GM23338 (cell line): Measurements from ENCODE around the gene CDC23. TPM values are rescaled to one million over a fixed set of nuclear protein-coding genes. Genes with fewer than 3 reads are reported as not detected.
A peak's percentile ranks its signal among the peaks of the same experiment; 100 is the strongest.
"Not testable (repeated sequence)": the region's sequence is repeated elsewhere in the genome, so short reads cannot be mapped to it uniquely, and the experiment has no call there.

Experiments used
- ATAC-seq: fragments of 200-7000 bp; cut with Tn5 transposase; 3 replicates; pipeline ENCODE4 v1.9.1; 2020
- DNase-seq: peaks from one replicate; pipeline ENCODE4 v3.0.0-alpha.2; 2015; ENCODE audit warnings: low spot score
- H2AFZ ChIP-seq: fragments of 200-600 bp; sonication (generic); 2 replicates; pipeline ENCODE4 v1.8.0; 2016; ENCODE audit warnings: antibody characterized with exemption, mild to moderate bottlenecking, moderate library complexity
- H3F3A ChIP-seq: fragments of 200-600 bp; sonication (generic); replicated peaks from 2 replicates; pipeline ENCODE4 v1.8.0; 2017; ENCODE audit warnings: antibody characterized with exemption, mixed run types, low read depth
- H3K27ac ChIP-seq: fragments of 200-600 bp; sonication (generic); 2 replicates; pipeline ENCODE4 v1.6.1; 2016; ENCODE audit warnings: low read depth
- H3K27me3 ChIP-seq: fragments of 200-600 bp; sonication (generic); 2 replicates; pipeline ENCODE4 v1.8.0; 2016; ENCODE audit warnings: mild to moderate bottlenecking, mixed run types, moderate library complexity; ENCODE audit not compliant: insufficient read depth
- H3K36me3 ChIP-seq: fragments of 200-600 bp; sonication (generic); 2 replicates; pipeline ENCODE4 v1.8.0; 2016; ENCODE audit warnings: mild to moderate bottlenecking; ENCODE audit not compliant: insufficient read depth
- H3K4me1 ChIP-seq: fragments of 200-600 bp; sonication (generic); 2 replicates; pipeline ENCODE4 v1.8.0; 2016; ENCODE audit warnings: mild to moderate bottlenecking, moderate library complexity; ENCODE audit not compliant: insufficient read depth
- H3K4me2 ChIP-seq: fragments of 200-600 bp; sonication (generic); 2 replicates; pipeline ENCODE4 v1.7.1; 2017; ENCODE audit warnings: mixed run types
- H3K4me3 ChIP-seq: fragments of 200-600 bp; sonication (generic); 2 replicates; pipeline ENCODE4 v1.6.1; 2016; ENCODE audit warnings: mixed run types
- H3K79me2 ChIP-seq: fragments of 200-600 bp; sonication (generic); replicated peaks from 2 replicates; pipeline ENCODE4 v1.8.0; 2017; ENCODE audit warnings: mild to moderate bottlenecking; ENCODE audit not compliant: insufficient read depth
- H3K9me2 ChIP-seq: fragments of 200-600 bp; sonication (generic); 2 replicates; pipeline ENCODE4 v1.8.0; 2017; ENCODE audit not compliant: insufficient read depth
- H4K20me1 ChIP-seq: fragments of 200-600 bp; sonication (generic); replicated peaks from 2 replicates; pipeline ENCODE4 v1.8.0; 2017; ENCODE audit warnings: mild to moderate bottlenecking; ENCODE audit not compliant: insufficient read depth
- H3K27ac Mint-ChIP-seq: 2 replicates; pipeline ENCODE4 v1.8.0; 2020; ENCODE audit warnings: inconsistent platforms, mild to moderate bottlenecking, moderate library complexity, mixed read lengths
- H3K27me3 Mint-ChIP-seq: 3 replicates; pipeline ENCODE4 v1.8.0; 2022; ENCODE audit warnings: low read depth, mild to moderate bottlenecking, moderate library complexity, mixed read lengths, inconsistent platforms; ENCODE audit not compliant: insufficient read depth, poor library complexity
- H3K36me3 Mint-ChIP-seq: 3 replicates; pipeline ENCODE4 v1.8.0; 2021; ENCODE audit warnings: low read depth, mild to moderate bottlenecking, inconsistent platforms, moderate library complexity, mixed read lengths
- H3K4me1 Mint-ChIP-seq: 3 replicates; pipeline ENCODE4 v1.8.0; 2020; ENCODE audit warnings: mild to moderate bottlenecking, inconsistent platforms, mixed read lengths
- H3K4me3 Mint-ChIP-seq: 3 replicates; pipeline ENCODE4 v1.8.0; 2021; ENCODE audit warnings: moderate library complexity, mild to moderate bottlenecking, inconsistent platforms, mixed read lengths
- H3K9me3 Mint-ChIP-seq: 3 replicates; pipeline ENCODE4 v1.8.0; 2020; ENCODE audit warnings: moderate library complexity, mild to moderate bottlenecking, inconsistent platforms, mixed read lengths
- CREB1 ChIP-seq: fragments of 250-450 bp; sonication (Bioruptor Pico); IDR thresholded peaks from 2 replicates; pipeline ENCODE4 v1.5.0; 2020; ENCODE audit warnings: low read depth, mild to moderate bottlenecking, moderate library complexity
- EZH2 ChIP-seq: fragments of 200-600 bp; sonication (generic); IDR thresholded peaks from one replicate; pipeline ENCODE4 v1.8.0; 2017; ENCODE audit warnings: antibody characterized with exemption, mild to moderate bottlenecking, low read depth; ENCODE audit not compliant: unreplicated experiment
- EZH2phosphoT487 ChIP-seq: fragments of 200-600 bp; sonication (generic); IDR thresholded peaks from one replicate; pipeline ENCODE4 v1.8.1; 2018; ENCODE audit warnings: antibody characterized with exemption; ENCODE audit not compliant: unreplicated experiment
- JUNB ChIP-seq: IDR thresholded peaks from one replicate; pipeline ENCODE4 v1.6.1; 2016; ENCODE audit warnings: antibody characterized with exemption; ENCODE audit not compliant: unreplicated experiment
- NANOG ChIP-seq: IDR thresholded peaks from 2 replicates; pipeline ENCODE4 v1.6.1; 2016; ENCODE audit warnings: antibody characterized with exemption, borderline replicate concordance
- ZNF114 ChIP-seq: fragments of 250-450 bp; sonication (Bioruptor Pico); IDR thresholded peaks from 2 replicates; pipeline ENCODE4 v1.5.0; 2020; ENCODE audit warnings: mild to moderate bottlenecking, moderate library complexity
- polyA plus RNA-seq: library from polyadenylated mRNA; unstranded; fragments of >200 nt; fragmentation: Nextera tagmentation; extraction: Ambion mirVana; gene quantifications from 2 replicates; pipeline ENCODE4 v1.2.1, GENCODE V29; 2016
- total RNA-seq: library from RNA; depleted of rRNA; stranded (reverse); fragments of >200 nt; shearing (Covaris generic); gene quantifications from 2 replicates; pipeline ENCODE4 v1.2.3, GENCODE V29; 2014
- TF ChIP-seq, protein P1 (sequence below), 2 experiments: fragments of 200-600 bp in 1 of 2; sonication (generic) in 1 of 2; conservative IDR thresholded peaks; 2 replicates each; pipeline versions ENCODE4 v1.5.1 to v1.6.1; 2016 to 2017; ENCODE audit warnings: antibody characterized with exemption in 2 of 2, low read depth in 2 of 2, mild to moderate bottlenecking in 2 of 2, moderate library complexity in 1 of 2
- TF ChIP-seq, protein P2 (sequence below): IDR thresholded peaks from one replicate; pipeline ENCODE4 v1.6.1; 2018; ENCODE audit warnings: antibody characterized with exemption; ENCODE audit not compliant: unreplicated experiment

The CDC23 gene
- total and polyA plus RNA-seq, 2 experiments from 2014 or later, result 28.0 to 45.9 TPM

- not testable (repeated sequence) for H3K4me2 ChIP-seq, DNase-seq, H3K4me3 Mint-ChIP-seq
Observed at GRCh38 chr5:138155977-138156376, 57.1 kb downstream of the CDC23 start.

DNA sequence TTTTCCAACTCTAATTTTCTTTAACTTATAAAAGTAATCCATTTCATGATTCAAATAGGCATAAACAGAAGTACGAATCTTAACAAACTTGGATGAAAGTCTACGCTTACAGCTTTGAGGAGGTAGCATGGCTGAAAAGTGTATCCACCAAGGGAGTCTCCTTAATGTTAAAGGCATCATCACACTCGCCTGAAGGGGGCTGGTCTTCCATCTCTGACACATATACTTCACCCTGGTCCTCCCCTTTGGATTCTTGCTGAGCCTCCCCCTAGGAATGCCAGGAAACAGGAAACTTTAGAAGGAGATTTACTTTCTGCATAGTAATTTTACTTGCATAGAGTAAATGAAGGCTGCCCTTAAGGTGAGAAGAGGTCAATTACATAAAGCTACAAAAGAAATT lies 63.6 kb downstream of the CDC23 start:
- peak; percentile 81 for ATAC-seq
- Histone ChIP-seq H2AFZ (no peak overlapping the region), H3K4me3 (no peak overlapping the region), H3F3A (no peaks in the 10 kb centered on the region), H3K36me3 (no peaks in the 10 kb centered on the region), H3K4me2 (no peak overlapping the region), H3K27me3 (no peaks in the 10 kb centered on the region), H3K9me2 (no peaks in the 10 kb centered on the region), H4K20me1 (no peaks in the 10 kb centered on the region), H3K79me2 (no peaks in the 10 kb centered on the region), H3K27ac (no peak overlapping the region), H3K4me1 (no peaks in the 10 kb centered on the region)
- peak; percentile 68 for DNase-seq
- no peaks in the 10 kb centered on the region for H3K36me3 Mint-ChIP-seq
- peaks cover 3% of the 10 kb centered on the region for H3K27me3 Mint-ChIP-seq
- H3K9me3 Mint-ChIP-seq, result no peaks in the 10 kb centered on the region
- H3K27ac Mint-ChIP-seq, result no peak overlapping the region
- peaks cover 2% of the 10 kb centered on the region; the same call in 1 of the 3 replicates for H3K4me1 Mint-ChIP-seq
- TF ChIP-seq, protein P1, sequence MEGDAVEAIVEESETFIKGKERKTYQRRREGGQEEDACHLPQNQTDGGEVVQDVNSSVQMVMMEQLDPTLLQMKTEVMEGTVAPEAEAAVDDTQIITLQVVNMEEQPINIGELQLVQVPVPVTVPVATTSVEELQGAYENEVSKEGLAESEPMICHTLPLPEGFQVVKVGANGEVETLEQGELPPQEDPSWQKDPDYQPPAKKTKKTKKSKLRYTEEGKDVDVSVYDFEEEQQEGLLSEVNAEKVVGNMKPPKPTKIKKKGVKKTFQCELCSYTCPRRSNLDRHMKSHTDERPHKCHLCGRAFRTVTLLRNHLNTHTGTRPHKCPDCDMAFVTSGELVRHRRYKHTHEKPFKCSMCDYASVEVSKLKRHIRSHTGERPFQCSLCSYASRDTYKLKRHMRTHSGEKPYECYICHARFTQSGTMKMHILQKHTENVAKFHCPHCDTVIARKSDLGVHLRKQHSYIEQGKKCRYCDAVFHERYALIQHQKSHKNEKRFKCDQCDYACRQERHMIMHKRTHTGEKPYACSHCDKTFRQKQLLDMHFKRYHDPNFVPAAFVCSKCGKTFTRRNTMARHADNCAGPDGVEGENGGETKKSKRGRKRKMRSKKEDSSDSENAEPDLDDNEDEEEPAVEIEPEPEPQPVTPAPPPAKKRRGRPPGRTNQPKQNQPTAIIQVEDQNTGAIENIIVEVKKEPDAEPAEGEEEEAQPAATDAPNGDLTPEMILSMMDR (conservative IDR thresholded peaks at IDR 0.05; ENCODE audit: low read depth in 2 of 2), result 0 out of 4 replicates have a peak, but pooled peaks of 1 of the 2 experiments have one; percentile 1
- TF ChIP-seq, protein P2, sequence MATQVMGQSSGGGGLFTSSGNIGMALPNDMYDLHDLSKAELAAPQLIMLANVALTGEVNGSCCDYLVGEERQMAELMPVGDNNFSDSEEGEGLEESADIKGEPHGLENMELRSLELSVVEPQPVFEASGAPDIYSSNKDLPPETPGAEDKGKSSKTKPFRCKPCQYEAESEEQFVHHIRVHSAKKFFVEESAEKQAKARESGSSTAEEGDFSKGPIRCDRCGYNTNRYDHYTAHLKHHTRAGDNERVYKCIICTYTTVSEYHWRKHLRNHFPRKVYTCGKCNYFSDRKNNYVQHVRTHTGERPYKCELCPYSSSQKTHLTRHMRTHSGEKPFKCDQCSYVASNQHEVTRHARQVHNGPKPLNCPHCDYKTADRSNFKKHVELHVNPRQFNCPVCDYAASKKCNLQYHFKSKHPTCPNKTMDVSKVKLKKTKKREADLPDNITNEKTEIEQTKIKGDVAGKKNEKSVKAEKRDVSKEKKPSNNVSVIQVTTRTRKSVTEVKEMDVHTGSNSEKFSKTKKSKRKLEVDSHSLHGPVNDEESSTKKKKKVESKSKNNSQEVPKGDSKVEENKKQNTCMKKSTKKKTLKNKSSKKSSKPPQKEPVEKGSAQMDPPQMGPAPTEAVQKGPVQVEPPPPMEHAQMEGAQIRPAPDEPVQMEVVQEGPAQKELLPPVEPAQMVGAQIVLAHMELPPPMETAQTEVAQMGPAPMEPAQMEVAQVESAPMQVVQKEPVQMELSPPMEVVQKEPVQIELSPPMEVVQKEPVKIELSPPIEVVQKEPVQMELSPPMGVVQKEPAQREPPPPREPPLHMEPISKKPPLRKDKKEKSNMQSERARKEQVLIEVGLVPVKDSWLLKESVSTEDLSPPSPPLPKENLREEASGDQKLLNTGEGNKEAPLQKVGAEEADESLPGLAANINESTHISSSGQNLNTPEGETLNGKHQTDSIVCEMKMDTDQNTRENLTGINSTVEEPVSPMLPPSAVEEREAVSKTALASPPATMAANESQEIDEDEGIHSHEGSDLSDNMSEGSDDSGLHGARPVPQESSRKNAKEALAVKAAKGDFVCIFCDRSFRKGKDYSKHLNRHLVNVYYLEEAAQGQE, result no peak
- H3K4me3 Mint-ChIP-seq, result no peak overlapping the region

More at GRCh38 chr5:138155977-138156376, 57.1 kb downstream of the CDC23 start:
- not testable (repeated sequence) for ATAC-seq, H3K79me2 ChIP-seq, H3K4me1 Mint-ChIP-seq, H3K27me3 ChIP-seq, H3F3A ChIP-seq, H3K27ac Mint-ChIP-seq, H3K9me3 Mint-ChIP-seq, H2AFZ ChIP-seq, H3K4me1 ChIP-seq, H3K4me3 ChIP-seq, H3K27me3 Mint-ChIP-seq, H3K27ac ChIP-seq, H4K20me1 ChIP-seq, H3K9me2 ChIP-seq
- H3K36me3 ChIP-seq, result peaks cover 39% of the 10 kb centered on the region
- H3K36me3 Mint-ChIP-seq, result peaks cover 47% of the 10 kb centered on the region

DNA sequence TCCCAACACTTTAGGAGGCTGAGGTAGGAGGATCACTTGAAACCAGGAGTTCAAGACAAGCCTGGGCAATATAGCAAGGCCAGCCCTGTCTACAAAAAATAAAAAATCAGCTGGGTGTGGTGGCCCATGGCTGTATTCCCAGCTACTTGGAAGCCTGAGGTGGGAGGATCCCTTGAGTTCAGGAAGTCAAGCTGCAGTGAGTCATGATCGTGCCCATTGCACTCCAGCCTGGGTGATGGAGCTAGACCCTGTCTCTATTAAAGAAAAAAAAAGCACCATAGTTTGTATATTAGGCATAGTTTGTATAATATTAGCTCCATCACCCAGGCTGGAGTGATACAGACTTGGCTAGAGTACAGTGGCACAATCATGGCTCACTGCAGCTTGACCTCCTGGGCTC lies 64.3 kb downstream of the CDC23 start:
- ATAC-seq, result no peak
- H3K4me3 ChIP-seq, result no peak overlapping the region
- Mint-ChIP-seq H3K4me3 (no peak overlapping the region), H3K36me3 (no peaks in the 10 kb centered on the region), H3K9me3 (no peaks in the 10 kb centered on the region), H3K27me3 (peaks cover 2% of the 10 kb centered on the region), H3K4me1 (peaks cover 2% of the 10 kb centered on the region; the same call in 1 of the 3 replicates), H3K27ac (no peak overlapping the region)
- no peaks in the 10 kb centered on the region for H3K27me3 ChIP-seq
- H3K79me2 ChIP-seq, result no peaks in the 10 kb centered on the region
- no peaks in the 10 kb centered on the region for H3K36me3 ChIP-seq
- H2AFZ ChIP-seq, result no peak overlapping the region
- H3K9me2 ChIP-seq, result no peaks in the 10 kb centered on the region
- H3K4me1 ChIP-seq, result no peaks in the 10 kb centered on the region
- no peaks in the 10 kb centered on the region for H4K20me1 ChIP-seq
- H3K4me2 ChIP-seq, result no peak overlapping the region
- no peak for DNase-seq
- no peak overlapping the region for H3K27ac ChIP-seq
- no peaks in the 10 kb centered on the region for H3F3A ChIP-seq
- TF ChIP-seq EZH2phosphoT487, result no peak
- no peak for TF ChIP-seq CREB1 (CRISPR knock-in tag)
- TF ChIP-seq EZH2, result no peak
- TF ChIP-seq, protein P1 (conservative IDR thresholded peaks at IDR 0.05; ENCODE audit: low read depth in 2 of 2), result no peak
- TF ChIP-seq, protein P2, result no peak
- no peak for TF ChIP-seq NANOG
- no peak for TF ChIP-seq ZNF114 (CRISPR knock-in tag)
- no peak for TF ChIP-seq JUNB
